Activated CD4-positive, CD25-positive, alpha-beta regulatory T cell treated with anti-CD3 and anti-CD28 coated beads, Interleukin-2, amount 50 U/mL, for 72 hours (primary cell): ENCODE measurements around the gene MAP2.
"Not testable (repeated sequence)": the region's sequence is repeated elsewhere in the genome, so short reads cannot be mapped to it uniquely, and the experiment has no call there.

Experiments
- DNase-seq: peaks from one replicate; pipeline ENCODE4 v3.0.0; 2021

The MAP2 gene

GRCh38 chr2:209536363-209536762 is 112.5 kb downstream of the MAP2 start:
- DNase-seq = no peak

- no peak for DNase-seq
These were observed 123.9 kb downstream of the MAP2 start for GRCh38 chr2:209547726-209548125.

- no peak for DNase-seq
These were observed 125.7 kb downstream of the MAP2 start for GRCh38 chr2:209549589-209549988.

- no peak for DNase-seq
These were observed 130.1 kb downstream of the MAP2 start for GRCh38 chr2:209553913-209554312.

DNA sequence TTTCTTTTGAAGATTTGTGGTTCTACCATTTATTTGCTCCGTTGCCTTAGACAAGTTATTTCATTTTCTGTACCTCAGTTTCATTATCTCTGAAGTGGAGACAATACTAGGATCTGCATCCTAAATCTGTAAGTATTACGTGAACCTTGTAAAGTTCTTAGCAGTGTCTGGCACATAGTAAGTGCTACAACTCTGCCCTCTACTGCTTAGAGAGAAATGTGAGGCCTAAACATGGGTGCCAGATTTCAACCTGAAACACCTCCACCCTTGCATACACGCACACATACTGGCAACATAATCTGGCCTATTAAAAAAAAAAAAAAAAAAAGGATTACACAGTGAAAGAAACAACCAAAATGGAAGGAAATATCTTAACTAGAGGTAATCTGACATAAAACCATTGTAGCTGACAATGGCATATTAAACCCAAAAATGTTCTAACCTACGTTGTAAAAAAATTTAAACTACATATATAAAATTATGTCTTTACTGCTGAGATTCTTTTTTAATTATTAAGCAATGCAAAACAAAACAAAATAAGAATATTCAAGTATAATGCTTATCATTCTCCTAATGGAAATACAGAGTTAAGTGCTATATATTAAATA is 132.6 kb downstream of the MAP2 start:
- no peak for DNase-seq

GRCh38 chr2:209560911-209561310 is 137.1 kb downstream of the MAP2 start:
- no peak for DNase-seq

- no peak for DNase-seq
These were observed 139.6 kb downstream of the MAP2 start for GRCh38 chr2:209563453-209563852.

DNA sequence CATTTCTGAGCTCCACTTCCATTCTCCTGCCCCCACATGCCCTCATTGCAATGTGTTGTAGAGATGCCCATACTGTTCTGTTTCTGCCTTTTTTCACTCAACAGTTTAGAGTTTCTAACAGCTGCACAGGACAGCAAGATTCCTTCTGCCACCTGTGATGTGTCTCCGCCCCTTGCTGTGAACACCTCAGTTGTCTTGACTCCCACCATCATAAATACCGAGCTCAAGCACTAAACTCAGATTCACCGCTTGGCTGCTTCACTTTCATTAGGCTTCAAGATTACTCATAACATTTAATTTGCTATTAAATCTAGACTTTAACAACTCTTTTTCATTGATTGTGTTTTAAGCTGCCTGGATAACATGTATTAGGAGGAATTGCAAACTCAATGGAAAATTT is 141.0 kb downstream of the MAP2 start:
- DNase-seq = no peak

DNA sequence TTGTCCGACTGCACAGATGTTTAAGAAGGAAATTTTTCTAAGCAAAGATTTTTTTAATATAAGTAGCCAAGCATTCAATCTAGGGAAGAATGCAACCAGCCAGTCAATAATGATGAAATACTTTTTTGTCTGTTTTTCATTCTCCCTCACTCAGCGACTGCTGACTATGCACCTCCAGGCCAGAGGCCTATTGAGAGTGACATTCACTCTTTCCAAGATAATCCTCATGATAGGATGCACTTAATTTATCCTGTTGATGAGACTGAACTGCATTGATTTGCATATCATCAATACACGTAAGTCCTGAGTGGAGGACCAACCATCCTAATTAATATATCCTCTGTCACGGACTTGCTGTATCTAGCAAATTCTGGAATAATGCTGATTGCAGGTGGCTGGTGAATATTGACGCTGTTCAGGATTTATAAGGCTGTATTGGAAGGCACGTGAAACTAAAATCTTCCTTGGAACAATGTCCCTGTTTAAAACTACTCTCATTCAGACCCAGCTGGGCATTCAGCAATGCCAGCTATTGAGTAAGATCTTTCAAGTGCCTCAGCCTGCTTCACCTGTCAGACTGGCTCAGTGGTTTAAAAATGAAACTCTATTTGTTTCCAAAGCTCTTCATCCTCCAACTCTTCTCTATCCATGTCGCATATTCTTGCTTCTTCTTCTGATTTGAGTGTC is 142.2 kb downstream of the MAP2 start:
- no peak for DNase-seq

DNA sequence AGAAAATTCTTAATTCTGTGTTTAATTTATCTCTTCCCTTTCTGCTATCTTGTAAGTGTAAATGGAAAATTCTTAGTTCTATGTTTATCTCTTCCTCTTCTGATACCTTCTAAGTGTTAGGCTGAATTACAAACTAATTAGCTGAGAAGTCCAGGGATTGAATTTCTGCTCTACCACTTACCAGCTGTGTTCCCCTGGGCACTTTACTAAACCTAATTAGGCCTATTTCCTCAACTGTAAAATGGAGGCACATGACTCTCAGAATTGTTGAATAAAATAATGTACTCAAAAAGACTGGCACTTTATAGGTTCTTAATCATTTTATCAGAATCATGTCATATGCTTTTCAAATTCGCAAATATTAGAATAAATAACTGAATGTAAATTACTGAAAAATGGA is 146.3 kb downstream of the MAP2 start:
- no peak for DNase-seq

DNA sequence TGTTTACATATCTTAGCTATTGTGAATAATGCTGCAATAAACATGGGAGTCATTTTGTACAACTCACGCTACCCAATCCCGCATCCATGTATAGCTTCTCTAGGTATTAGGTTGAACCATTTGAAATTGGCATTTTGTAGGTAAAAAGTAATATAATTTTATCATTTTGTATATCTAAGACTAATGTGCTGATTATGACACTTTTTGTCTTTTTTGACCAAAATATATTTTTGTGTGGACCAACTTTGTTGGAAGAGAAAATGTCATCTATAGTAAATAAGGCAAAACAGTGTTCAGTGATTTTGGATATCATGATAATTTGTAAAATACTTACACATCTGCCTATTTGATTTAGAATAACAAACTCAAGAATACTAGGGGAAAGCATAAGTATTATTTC is 150.7 kb downstream of the MAP2 start:
- no peak for DNase-seq

DNA sequence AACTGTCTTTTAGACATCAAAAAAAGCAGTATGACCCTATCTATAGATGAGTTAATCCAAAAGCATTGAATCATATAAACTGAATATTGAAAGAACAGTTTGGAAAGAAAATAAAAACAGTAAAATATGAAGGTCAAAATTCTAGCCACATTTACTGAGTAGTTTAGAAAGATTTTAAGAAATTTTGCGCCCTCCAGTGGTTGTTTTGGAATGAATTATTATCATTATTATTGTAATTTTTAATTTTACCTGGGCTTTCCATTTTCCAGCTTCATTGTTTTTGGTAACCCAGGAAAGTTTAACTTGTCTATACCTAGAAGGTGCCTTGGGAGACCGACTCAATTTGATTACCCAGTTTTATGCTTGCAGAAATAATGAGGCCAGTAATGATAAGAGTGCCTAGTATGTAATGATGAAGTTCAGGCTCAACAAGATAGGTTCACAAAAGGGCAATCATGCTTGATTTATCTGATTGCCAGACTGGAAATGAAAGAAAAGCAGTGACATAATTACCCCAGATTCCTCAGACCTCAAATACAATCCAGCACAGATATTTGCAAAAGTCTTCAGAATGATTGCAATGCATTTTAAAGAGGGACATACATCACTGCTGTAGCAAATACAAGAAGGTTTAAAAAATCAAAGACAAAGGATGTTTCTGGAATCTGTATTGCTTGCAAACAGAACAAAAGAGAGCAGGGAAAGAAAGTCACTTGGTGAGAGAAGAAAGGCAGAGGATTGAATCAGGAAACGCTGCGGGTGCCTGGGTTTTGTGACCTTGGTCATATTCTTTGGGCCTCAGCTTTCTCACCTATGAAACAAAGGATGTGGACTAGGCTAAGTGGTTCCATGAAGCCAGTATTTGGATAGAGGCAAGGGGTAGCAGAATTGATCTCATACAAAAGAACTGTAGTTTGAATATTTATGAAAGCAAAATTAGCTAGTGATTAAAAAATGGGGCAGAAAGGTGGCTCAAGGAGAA is 153.8 kb downstream of the MAP2 start:
- no peak for DNase-seq

GRCh38 chr2:209578394-209579001 is 154.7 kb downstream of the MAP2 start:
- no peak for DNase-seq

- DNase-seq = no peak
These were observed 155.4 kb downstream of the MAP2 start for GRCh38 chr2:209579230-209579749.

DNA sequence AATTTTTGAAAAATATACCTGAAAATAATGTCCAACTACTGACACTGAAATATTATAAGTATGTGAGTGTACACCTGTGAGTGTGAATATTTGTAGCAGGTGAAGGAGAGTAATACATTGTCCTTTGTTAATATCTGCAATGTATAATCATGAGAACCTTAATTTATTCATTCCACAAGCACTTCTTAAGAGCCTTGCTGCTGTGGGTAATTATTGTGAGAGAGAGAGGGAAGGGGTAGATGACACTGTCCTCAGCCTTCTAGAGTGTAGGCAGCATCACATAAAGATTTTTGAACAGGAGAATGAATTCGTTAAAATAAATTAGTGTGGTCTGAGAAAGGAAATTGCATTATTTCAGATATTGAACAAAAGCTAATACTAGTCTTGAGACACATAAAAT is 157.2 kb downstream of the MAP2 start:
- no peak for DNase-seq

DNA sequence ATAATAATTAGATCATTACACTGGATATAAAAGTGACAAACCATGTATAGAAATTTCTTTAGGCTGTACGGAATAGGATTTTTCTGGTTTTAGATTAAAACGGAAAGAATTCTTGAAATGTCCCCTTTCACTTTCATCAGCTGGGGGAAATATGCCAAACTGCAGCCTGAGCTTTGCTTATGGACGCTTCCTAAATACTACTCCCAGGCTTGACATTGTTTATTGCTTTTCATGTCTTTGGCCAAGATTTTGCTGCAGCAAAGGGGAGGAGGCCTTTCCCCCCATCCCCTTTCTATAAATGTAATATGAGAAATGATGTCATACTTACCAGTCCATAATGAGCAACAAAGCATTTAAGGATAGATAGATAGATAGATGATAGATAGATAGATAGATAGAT is 158.4 kb downstream of the MAP2 start:
- no peak for DNase-seq

DNA sequence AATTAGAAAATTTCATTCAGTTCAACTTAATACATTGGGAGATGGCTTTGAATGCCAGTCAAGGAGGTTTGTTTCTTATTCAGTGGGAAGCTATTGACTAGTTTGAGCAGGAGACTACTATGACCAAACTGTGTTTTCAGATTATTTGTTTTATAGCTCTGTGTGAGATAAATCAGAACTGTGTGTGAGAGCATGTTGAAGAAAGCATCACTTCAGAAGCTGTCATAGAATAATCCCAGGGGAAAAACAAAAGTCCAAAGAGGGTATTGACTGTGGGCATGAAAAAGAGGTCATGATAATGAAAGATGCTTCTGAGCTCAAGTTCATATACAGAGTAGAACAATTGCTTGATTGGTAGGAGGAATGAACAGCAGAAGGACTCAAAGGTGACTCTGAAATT is 160.6 kb downstream of the MAP2 start:
- no peak for DNase-seq

- no peak for DNase-seq
These were observed 161.1 kb downstream of the MAP2 start for GRCh38 chr2:209584915-209585314.

DNA sequence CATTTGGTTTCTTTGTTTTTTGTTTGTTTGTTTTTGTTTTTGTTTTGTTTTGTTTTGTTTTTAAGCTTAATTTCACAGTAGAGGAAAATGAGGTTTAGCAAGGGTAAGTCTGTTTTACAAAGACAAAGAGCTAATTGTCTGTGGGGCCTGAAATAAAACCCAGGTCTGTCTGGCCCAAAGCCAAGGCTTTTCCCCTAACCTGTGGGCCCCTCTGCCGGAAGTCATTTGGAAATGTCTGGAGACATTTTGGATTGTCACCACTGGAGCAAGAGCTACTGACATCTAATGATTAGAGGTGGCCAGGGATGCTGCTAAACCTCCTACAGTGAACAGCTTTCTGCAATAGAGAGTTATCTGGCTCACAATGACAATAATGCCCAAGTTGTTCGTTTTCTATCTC is 167.2 kb downstream of the MAP2 start:
- DNase-seq = no peak

DNA sequence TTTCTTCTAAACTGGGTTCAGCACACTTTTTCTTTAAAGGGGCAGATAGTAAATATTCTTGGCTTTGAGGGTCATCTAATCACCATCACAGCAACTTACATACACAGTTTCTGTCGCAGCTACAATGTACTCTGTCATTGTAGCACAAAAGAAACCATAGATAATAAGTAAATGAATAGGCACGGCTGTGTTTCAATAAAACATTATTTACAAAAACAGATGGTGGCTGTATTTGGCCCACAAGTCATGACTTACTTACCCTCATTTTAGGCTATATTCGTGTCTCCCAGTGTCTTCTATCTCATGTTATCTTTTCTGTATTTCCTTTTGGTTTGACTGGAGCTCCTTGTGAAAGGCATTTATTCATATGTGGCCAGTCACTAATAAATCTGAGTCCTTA is 168.3 kb downstream of the MAP2 start:
- DNase-seq = no peak

DNA sequence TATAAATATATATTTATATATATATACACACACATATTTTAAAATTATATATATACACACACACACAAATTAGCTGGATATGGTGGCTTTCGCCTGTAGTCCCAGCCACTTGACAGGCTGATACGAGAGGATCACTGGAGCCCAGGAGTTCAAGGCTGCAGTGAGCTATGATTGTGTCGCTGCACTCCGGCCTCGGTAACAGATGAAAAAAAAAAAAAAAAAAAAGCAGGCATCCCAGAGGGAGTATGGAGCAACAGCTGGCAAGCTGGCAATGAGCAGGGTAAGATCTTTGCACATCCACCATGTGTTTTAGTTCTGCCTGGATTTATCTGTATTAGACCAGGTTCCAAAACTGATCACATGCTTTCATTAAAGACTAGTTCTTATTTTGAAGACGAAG is 170.1 kb downstream of the MAP2 start:
- no peak for DNase-seq

- no peak for DNase-seq
These were observed 172.4 kb downstream of the MAP2 start for GRCh38 chr2:209596262-209596661.

DNA sequence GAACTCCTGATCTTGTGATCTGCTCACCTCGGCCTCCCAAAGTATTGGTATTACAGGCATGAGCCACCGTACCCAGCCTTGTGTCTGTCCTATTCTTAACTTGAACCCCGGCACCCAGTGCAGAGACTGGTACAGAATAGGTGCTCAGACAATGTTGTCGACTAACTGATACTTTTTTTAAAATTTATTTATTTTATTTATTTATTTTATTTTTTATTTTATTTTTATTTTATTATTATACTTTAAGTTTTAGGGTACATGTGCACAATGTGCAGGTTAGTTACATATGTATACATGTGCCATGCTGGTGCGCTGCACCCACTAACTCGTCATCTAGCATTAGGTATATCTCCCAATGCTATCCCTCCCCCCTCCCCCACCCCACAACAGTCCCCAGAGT is 174.4 kb downstream of the MAP2 start:
- DNase-seq = not testable (repeated sequence)
